HG03045 (cell line): Measurements from ENCODE around the gene MAPK12.

Source experiments
- ATAC-seq: cut with Tn5 transposase; IDR thresholded peaks from one replicate; pipeline ENCODE4 v1.9.1; 2021; ENCODE audit warnings: mild to moderate bottlenecking, moderate library complexity; ENCODE audit not compliant: unreplicated experiment

MAPK12 gene

DNA sequence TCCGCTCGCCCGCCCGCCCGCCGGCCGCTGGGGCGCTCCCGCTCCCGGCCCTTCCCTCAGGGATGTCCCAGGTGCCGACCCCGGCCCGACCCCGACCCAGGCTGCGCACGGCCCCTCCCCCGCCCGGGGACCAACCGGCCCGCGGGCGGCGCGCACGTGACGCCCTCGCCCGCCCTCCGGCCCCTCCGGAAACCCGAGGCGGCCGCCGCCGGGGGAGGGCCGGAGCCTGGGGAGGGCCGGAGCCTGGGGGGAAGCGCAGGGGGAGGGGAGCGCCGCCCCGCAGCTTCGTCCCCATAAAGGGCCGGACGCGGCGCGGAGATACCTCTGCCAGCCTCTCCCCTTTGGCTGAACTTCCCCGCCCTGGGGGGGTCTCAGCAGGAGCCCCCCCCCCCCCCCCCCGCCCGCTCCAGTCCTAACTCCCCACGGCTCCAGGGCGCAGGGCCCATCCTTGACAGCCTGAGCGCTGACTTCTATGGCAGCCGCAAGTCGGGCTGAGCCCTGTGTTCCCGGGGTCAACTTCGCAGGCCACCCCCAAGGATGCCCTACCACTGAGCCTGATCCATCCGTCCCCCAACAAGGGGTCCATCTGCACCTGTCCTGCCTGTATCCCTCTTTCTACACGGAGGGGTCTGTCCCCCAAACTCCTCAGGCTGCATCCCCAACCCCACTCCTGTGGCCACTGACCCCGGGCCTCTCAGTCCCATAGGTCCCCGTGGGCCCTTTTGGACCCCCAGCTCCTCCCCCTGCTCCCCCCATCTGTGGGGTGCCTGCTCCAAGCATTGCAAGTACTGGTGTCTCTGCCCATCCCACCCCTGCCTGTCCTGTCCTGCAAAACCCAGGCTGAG, at the start of gene MAPK12:
MAPK12 (minus strand) TSS at position 69 of the 845 bp plus-strand sequence. CDS start 174 bp downstream, outside the sequence.
- ATAC-seq = no peak

DNA sequence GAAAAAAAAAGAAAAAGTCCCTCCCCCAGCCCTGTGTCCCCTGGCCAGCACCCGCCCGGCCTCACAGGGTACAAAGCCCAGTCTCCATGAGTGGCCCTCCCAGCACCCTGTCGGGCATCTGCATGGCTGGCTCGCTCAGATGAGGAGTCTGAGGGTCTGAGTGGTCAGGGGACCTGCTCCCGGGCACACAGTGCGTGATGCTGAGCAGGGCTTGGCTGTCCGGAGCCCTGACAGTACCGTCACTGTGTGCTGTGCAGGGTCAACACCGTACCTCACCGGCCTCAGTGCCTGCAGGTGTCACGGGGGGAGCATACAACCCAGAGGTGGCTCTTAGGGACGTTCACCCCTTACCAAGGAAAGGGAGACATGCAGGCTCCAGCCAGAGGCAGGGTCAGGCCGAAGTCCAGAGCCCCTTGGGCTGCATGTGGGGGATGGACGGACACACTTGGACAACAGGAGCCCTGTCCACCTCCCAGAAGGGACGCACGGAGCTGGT, 49.5 kb upstream of the MAPK12 start:
- ATAC-seq = no peak

DNA sequence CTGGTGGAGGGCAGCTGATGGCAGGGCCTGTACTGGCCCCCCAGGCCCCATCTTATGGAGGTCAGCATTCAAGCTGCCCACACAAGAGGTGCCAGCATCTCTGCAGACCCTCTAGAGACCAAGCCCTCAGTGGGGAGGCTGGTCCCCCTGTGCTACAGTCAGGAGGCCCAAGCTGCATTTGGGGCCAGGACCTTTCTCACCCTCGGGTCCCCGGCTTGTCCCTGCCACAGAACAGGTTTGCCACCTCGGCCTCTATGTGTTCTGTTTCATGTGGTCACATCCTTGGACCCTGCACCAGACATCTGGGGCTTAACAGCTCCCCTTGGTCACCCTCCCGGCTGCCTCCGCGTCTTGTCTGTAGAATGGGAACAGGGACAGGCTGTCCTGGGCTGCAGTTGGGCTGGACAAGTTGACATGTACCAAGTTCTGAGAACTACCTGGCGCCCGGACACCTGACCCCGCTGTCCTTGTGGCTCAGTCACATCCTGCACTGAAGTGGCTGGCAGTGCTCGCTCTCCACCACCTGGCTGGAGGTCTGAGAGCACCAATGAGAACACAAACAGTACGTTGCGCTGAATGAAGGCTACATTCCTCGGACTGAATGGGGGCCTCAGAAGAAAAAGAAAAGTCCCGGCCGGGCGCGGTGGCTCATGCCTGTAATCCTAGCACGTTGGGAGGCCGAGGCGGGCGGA, 48.7 kb upstream of the MAPK12 start:
- no peak for ATAC-seq

GRCh38 chr22:50309601-50309991, 48.1 kb upstream of the MAPK12 start:
- ATAC-seq = no peak

DNA sequence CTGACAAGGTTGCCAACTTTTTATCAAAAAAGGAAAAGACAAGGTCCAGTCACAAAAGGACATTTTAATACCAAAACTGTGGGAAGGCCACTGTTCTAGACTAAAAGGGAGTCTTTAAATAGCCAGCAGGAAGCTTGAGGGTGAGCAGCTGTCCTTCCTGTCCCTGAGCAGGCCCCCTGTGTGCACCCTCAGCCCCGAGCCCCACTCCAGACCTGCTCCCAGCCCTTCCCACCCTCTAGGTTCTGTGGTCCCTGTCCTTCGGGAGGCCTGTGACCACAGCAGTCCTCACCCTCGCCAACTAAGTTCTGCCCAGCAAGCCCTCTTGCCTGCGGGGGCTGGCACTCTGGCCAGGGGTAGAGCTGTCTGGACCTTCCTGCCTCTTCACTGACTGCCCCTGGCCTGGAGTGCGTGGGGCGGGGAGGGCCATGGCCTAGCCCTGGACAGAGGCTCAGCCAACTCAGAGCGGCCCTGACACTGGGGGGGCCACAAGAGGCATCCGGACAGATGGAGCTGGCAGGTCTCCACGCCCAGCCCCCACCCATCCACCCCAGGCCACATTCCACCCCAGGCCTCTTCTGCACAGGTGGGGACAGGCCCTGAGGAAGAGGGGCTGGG, 47.6 kb upstream of the MAPK12 start:
- ATAC-seq = no peak

GRCh38 chr22:50308597-50308935, 47.1 kb upstream of the MAPK12 start:
- ATAC-seq = no peak

DNA sequence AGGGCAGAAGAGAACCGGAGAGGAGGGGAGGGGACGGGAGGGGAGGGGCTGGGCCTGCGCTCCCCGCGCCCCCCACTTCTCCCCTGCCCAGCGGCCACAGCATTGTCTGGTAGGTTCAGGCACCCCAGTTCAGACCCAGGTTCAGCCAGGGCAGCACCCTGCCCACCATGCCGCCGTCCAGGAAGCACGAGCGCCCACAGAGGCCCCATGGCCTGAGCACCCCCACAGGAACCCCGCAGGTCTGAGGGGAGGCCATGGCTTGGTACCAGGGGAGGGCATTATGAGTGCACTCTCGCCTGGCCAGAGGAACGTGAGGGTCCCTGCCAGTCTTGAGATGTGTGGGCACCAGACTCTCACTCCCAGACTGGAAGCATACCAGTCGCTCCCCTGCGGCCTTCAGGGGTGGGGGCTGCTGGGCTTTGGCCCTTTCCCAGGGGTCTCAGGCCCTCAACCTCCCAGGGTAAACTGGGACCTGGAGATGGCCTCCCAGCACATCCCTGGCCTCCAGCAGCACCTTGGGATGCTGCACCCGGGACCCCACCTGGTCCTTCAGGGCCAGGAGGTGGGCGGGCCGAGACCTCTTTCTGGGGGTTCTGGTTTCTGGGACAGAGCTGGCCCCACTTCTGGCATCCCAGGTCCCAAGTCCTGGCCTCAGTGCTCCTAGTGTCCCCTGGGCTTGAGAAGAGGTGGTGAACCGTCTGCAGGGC, 46.6 kb upstream of the MAPK12 start:
- ATAC-seq = no peak

DNA sequence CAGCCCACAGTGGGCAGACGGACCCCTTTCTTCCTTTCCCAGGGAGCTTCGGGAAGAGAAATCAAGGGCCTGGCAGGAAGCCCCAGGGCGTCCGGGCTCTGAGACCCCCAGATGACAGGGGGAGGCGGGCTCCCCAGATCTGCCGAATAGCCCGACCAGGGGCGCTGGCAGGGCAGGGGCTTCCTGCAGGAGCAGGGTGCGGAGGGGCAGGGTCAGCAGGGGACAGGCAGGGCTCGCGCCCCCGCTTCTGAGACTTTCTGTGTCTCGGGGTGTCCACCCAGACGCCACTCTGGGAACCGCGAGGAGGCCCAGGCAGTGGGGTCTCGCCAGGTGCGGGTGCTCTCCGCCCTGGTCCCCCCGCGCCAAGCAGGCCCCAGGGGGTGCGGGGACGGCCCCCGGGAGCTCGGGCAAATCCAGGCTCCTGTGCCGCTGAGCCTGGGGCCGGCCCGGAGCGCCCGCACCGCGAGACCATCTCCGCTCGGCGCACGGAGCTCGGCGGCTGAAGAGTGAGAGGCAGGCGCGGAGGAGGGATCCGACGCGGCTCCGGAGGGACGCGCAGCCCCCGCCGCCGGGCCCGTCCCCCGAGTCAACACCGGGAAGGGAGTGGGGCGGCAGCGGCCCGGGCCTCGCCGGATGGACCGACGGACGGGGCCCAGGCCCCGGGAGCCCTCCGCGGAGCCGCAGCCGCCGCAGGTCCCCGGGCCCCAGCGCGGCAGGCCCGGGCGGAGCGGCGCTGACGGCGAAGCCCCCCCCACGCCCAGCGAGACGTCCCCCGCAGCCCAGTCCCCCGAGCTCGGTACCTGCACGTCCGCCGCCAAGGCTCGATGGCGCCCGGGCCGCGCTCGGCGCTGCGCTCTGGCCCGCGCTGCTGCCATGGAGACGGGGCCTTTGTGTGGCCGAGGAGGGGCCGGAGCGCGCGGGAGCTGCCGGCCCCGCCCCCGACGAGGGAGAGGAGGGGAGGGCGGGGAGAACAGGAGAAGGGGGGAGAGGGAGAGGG, 45.6 kb upstream of the MAPK12 start, which contains the start of gene PLXNB2:
PLXNB2 (minus strand) TSS at position 894 of the 997 bp plus-strand sequence. CDS start 17,062 bp downstream, outside the sequence.
- ATAC-seq = no peak

DNA sequence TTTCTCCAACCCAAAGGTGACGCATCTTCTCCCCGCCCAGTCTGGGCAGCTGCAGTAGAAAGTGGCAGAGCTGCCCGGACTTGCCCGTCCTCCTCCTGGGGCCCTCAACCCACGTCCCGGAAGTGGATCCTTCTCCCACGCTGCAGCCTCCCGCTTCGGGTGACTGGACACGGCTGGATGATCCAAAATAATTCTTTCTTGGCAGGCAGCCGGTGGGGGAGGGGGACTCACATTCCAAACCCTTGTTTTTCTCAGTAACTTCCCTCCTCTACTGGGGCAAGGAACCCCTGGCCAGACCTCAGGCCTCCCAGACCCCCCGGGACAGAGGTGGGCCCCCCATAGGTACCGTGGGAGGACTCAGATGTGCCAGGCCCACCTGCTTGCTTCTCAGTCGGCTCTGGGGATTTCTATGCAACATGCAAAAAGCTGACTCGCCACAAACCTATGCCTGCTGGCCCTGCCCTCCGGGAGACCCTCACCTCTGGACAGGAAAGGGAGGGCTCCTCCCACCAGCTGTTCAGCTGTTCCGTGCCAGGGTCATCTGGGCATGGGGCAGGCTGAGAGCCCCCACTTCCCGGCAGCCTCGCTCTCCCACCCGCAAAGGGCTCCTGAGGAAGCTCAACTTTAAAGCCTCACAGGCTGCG, 44.6 kb upstream of the MAPK12 start:
- ATAC-seq = no peak

GRCh38 chr22:50305393-50305922, 44.0 kb upstream of the MAPK12 start:
- no peak for ATAC-seq

DNA sequence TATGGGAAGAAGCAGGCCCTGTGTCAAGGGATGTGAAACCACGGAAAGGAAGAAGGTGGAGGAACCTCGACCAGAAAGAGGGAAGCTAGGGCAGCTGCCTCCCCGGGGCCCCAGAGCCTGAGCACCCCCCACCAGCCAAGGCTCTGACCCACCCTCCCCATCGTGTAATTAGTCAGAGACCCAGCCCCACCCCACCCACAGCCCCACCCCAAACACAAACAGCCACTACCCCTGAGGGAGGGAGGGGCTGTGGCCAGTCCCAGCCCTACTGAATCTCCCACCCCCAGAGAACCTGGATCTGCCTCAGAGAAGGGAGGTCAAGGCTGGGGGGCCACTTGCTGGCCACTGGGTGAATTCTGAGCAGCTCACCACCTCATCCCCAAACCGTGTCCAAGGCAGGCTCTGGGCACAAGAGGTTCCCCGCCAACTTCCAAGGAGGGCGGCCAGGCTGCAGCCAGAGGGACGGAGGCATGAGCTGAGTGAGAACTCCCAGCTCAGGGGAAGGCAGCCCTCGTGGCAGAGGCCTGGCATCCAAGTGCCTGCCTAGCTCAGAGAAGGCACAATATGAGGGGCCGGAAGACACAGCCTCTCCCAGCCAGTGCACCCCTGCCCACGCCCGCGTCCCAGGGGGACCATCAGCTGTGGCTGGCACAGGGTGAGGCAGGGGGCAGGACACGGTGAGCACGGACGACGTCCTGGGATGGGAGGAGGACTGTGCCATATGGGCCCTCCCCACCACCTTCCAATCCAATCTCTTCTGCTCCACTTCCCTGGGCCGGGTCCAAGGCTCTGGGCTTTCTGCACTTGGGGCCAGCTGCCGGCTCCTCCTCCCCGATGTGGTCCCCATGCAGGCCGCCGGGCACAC, 43.3 kb upstream of the MAPK12 start:
- ATAC-seq = no peak

- ATAC-seq = no peak
Observed at GRCh38 chr22:50303848-50304527, 42.5 kb upstream of the MAPK12 start.

- no peak for ATAC-seq
Observed at GRCh38 chr22:50303515-50303847, 42.0 kb upstream of the MAPK12 start.

GRCh38 chr22:50302564-50302963, 41.1 kb upstream of the MAPK12 start:
- no peak for ATAC-seq

DNA sequence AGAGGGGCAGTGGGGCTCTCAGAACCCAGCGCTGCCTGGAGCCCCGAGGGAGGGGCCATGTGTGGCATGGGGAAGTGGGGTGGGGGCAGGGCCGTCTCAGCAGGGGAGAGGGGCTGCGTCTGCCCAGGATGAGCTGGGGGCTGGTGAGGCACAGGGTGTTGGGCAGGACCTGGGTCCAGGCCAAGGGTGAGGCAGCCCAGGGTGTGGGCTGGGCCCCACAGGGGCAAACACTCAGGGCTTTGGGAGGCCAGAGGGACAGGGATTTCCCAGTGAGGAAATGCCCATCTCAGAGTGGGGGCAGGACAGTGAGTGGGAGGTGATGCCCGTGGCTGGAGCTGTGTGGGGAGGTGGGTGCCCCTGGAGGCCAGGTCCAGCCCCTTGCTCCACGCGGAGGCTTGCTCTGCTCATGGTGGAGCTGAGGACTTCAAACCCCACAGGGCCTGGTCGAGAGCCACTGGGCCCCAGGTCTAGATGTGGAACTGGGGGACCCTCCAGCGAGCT, 40.6 kb upstream of the MAPK12 start:
- ATAC-seq = no peak

DNA sequence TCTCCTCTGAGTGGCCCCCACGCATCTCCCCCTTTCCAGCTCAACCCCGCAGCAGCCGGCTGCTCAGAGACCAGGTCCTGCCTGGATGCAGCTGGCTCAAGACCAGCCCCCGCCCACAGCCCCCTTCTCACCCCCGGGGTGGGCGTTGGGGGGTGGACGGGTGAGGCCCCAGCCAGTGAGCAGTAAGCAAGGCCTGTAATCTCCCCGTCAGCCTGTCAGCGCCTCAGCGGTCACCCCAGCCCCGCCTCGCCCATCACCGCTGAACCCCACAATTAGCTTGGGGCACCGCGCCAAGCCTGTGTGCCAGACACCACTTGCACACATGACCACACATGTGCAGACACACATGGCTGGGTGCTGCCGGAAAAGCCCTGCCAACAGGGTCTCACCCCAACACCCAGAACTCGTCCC, 40.1 kb upstream of the MAPK12 start:
- ATAC-seq = no peak

DNA sequence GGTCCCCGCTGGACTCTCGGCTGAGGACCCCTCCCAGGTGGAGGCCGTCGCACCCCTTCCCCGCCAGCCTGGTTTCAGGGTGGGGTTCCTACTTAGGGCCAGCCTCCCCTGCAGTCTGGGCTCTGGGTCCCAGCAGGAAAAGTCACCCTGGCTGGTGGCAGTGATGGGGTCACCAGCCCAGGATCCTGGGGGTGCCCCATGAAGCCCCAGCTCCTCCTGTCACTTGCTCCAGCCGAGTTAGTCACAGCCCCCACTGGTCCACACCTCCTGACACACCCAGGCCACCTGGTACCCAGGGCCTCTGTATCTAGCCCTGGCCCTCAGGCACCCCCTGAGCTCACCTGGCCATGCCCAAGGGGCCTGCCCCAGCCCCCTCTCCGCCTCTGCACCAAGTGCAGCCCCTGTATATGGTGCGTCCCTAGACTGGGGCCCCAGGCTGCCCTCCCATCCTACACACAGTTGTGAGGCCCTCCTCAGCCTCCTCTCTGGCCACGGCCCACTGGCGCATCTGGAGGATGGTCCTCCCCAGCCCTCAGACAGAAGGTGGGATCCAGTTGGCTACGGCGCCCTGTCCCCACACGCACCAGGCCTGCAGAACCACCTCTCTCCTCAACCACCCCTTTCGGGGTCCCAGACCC, 39.3 kb upstream of the MAPK12 start:
- no peak for ATAC-seq
